ENCODE measurements around the gene LGALS12.

LGALS12 gene

GRCh38 chr11:63505857-63506528 is at the start of gene LGALS12:
Gene LGALS12, plus strand, starts transcription at chr11:63506084. Its CDS starts 375 bp downstream, at chr11:63506459.
- H3K36me3 ChIP-seq (ENCODE audit: low read depth), result no peaks in the 10 kb centered on the region
- no peak within 1 kb of the TSS for H3K4me3 ChIP-seq (ENCODE audit: severe bottlenecking)
- DNase-seq (ENCODE audit: low spot score) (no peak), ATAC-seq (ENCODE audit: low read depth) (no peak)
- TF ChIP-seq CTCF (IDR thresholded peaks at IDR 0.05; ENCODE audit: poor library complexity, severe bottlenecking), result no peak
- H3K4me1 ChIP-seq (ENCODE audit: insufficient read depth, poor library complexity, severe bottlenecking), result no peaks in the 10 kb centered on the region
- no peak within 1 kb of the TSS for H3K27ac ChIP-seq (ENCODE audit: poor library complexity, severe bottlenecking)
- H3K27me3 ChIP-seq (ENCODE audit: insufficient read depth, poor library complexity, severe bottlenecking), result no peaks in the 10 kb centered on the region
- no peaks in the 10 kb centered on the region for H3K9me3 ChIP-seq (ENCODE audit: severe bottlenecking)

GRCh38 chr11:63459586-63459985 is 46.3 kb upstream of the LGALS12 start:
- H3K27ac ChIP-seq (ENCODE audit: poor library complexity, severe bottlenecking), result no peak overlapping the region
- TF ChIP-seq CTCF (IDR thresholded peaks at IDR 0.05; ENCODE audit: poor library complexity, severe bottlenecking), result no peak
- ATAC-seq (ENCODE audit: low read depth), result no peak
- H3K4me1 ChIP-seq (ENCODE audit: insufficient read depth, poor library complexity, severe bottlenecking), result no peaks in the 10 kb centered on the region
- no peak overlapping the region for H3K4me3 ChIP-seq (ENCODE audit: severe bottlenecking)
- peaks cover 5% of the 10 kb centered on the region for H3K27me3 ChIP-seq (ENCODE audit: insufficient read depth, poor library complexity, severe bottlenecking)
- no peaks in the 10 kb centered on the region for H3K9me3 ChIP-seq (ENCODE audit: severe bottlenecking)
- DNase-seq (ENCODE audit: low spot score), result no peak
- H3K36me3 ChIP-seq (ENCODE audit: low read depth), result no peaks in the 10 kb centered on the region

- Histone ChIP-seq H3K36me3 (ENCODE audit: low read depth) (no peaks in the 10 kb centered on the region), H3K9me3 (ENCODE audit: severe bottlenecking) (no peaks in the 10 kb centered on the region), H3K4me1 (ENCODE audit: insufficient read depth, poor library complexity, severe bottlenecking) (no peaks in the 10 kb centered on the region), H3K27me3 (ENCODE audit: insufficient read depth, poor library complexity, severe bottlenecking) (peaks cover 5% of the 10 kb centered on the region), H3K27ac (ENCODE audit: poor library complexity, severe bottlenecking) (no peak overlapping the region), H3K4me3 (ENCODE audit: severe bottlenecking) (no peak overlapping the region)
- no peak for DNase-seq (ENCODE audit: low spot score)
- no peak for TF ChIP-seq CTCF (IDR thresholded peaks at IDR 0.05; ENCODE audit: poor library complexity, severe bottlenecking)
- ATAC-seq (ENCODE audit: low read depth), result no peak
These were observed 43.7 kb upstream of the LGALS12 start for GRCh38 chr11:63462137-63462536.

- peaks cover 4% of the 10 kb centered on the region for H3K9me3 ChIP-seq (ENCODE audit: severe bottlenecking)
- no peak overlapping the region for H3K27ac ChIP-seq (ENCODE audit: poor library complexity, severe bottlenecking)
- no peak for DNase-seq (ENCODE audit: low spot score)
- no peaks in the 10 kb centered on the region for H3K27me3 ChIP-seq (ENCODE audit: insufficient read depth, poor library complexity, severe bottlenecking)
- H3K4me3 ChIP-seq (ENCODE audit: severe bottlenecking), result no peak overlapping the region
- TF ChIP-seq CTCF (IDR thresholded peaks at IDR 0.05; ENCODE audit: poor library complexity, severe bottlenecking), result no peak
- no peaks in the 10 kb centered on the region for H3K4me1 ChIP-seq (ENCODE audit: insufficient read depth, poor library complexity, severe bottlenecking)
- ATAC-seq (ENCODE audit: low read depth), result no peak
- H3K36me3 ChIP-seq (ENCODE audit: low read depth), result no peaks in the 10 kb centered on the region
These were observed 35.6 kb upstream of the LGALS12 start for GRCh38 chr11:63470311-63470710.

- no peaks in the 10 kb centered on the region for H3K4me1 ChIP-seq (ENCODE audit: insufficient read depth, poor library complexity, severe bottlenecking)
These were observed 33.5 kb upstream of the LGALS12 start for GRCh38 chr11:63472372-63472771.

More at GRCh38 chr11:63472372-63472771, 33.5 kb upstream of the LGALS12 start:
- no peak for TF ChIP-seq CTCF (IDR thresholded peaks at IDR 0.05; ENCODE audit: poor library complexity, severe bottlenecking)
- Histone ChIP-seq H3K4me3 (ENCODE audit: severe bottlenecking) (no peak overlapping the region), H3K36me3 (ENCODE audit: low read depth) (no peaks in the 10 kb centered on the region), H3K27ac (ENCODE audit: poor library complexity, severe bottlenecking) (no peak overlapping the region), H3K27me3 (ENCODE audit: insufficient read depth, poor library complexity, severe bottlenecking) (no peaks in the 10 kb centered on the region), H3K9me3 (ENCODE audit: severe bottlenecking) (peaks cover 12% of the 10 kb centered on the region)
- DNase-seq (ENCODE audit: low spot score), result no peak
- ATAC-seq (ENCODE audit: low read depth), result no peak

All from RWPE2 (cell line).